ENCODE data around the gene SVEP1.
"Not testable (repeated sequence)": the region's sequence is repeated elsewhere in the genome, so short reads cannot be mapped to it uniquely, and the experiment has no call there.

The SVEP1 gene

GRCh38 chr9:110579034-110579861 lies at the start of gene SVEP1:
Gene SVEP1, minus strand, starts transcription at chr9:110579741. Its CDS starts 198 bp downstream, at chr9:110579543.
- no peak within 1 kb of the TSS for H3K4me3 Mint-ChIP-seq
- H3K4me1 Mint-ChIP-seq (ENCODE audit: low read depth): peaks cover 2% of the 10 kb centered on the region
- H3K27ac Mint-ChIP-seq: no peak within 1 kb of the TSS
- peaks cover 38% of the 10 kb centered on the region for H3K27me3 Mint-ChIP-seq (ENCODE audit: low read depth)
- no peaks in the 10 kb centered on the region for H3K36me3 Mint-ChIP-seq (ENCODE audit: low read depth)
- no peak for DNase-seq (ENCODE audit: low spot score)
- H3K9me3 Mint-ChIP-seq: no peaks in the 10 kb centered on the region

- no peaks in the 10 kb centered on the region for H3K27me3 Mint-ChIP-seq (ENCODE audit: low read depth)
- no peak overlapping the region for H3K4me3 Mint-ChIP-seq
- H3K4me1 Mint-ChIP-seq (ENCODE audit: low read depth): no peaks in the 10 kb centered on the region
- H3K27ac Mint-ChIP-seq: no peak overlapping the region
- DNase-seq (ENCODE audit: low spot score): peak; percentile 48
- no peaks in the 10 kb centered on the region for H3K36me3 Mint-ChIP-seq (ENCODE audit: low read depth)
- no peaks in the 10 kb centered on the region for H3K9me3 Mint-ChIP-seq
Observed at GRCh38 chr9:110626101-110626829, 46.7 kb upstream of the SVEP1 start.

- H3K4me1 Mint-ChIP-seq (ENCODE audit: low read depth): no peaks in the 10 kb centered on the region
- H3K27me3 Mint-ChIP-seq (ENCODE audit: low read depth): peaks cover 3% of the 10 kb centered on the region
- H3K27ac Mint-ChIP-seq: no peak overlapping the region
- H3K4me3 Mint-ChIP-seq: no peak overlapping the region
- no peak for DNase-seq (ENCODE audit: low spot score)
- no peaks in the 10 kb centered on the region for H3K9me3 Mint-ChIP-seq
- no peaks in the 10 kb centered on the region for H3K36me3 Mint-ChIP-seq (ENCODE audit: low read depth)
Observed at GRCh38 chr9:110623462-110624025, 44.0 kb upstream of the SVEP1 start.

GRCh38 chr9:110622368-110622767 lies 42.8 kb upstream of the SVEP1 start:
- H3K36me3 Mint-ChIP-seq (ENCODE audit: low read depth): no peaks in the 10 kb centered on the region
- H3K27me3 Mint-ChIP-seq (ENCODE audit: low read depth): peaks cover 4% of the 10 kb centered on the region
- no peak for DNase-seq (ENCODE audit: low spot score)
- H3K9me3 Mint-ChIP-seq: no peaks in the 10 kb centered on the region
- no peaks in the 10 kb centered on the region for H3K4me1 Mint-ChIP-seq (ENCODE audit: low read depth)
- no peak overlapping the region for H3K4me3 Mint-ChIP-seq
- H3K27ac Mint-ChIP-seq: no peak overlapping the region

- H3K4me3 Mint-ChIP-seq: no peak overlapping the region
- H3K27ac Mint-ChIP-seq: no peak overlapping the region
- H3K4me1 Mint-ChIP-seq (ENCODE audit: low read depth): no peaks in the 10 kb centered on the region
- DNase-seq (ENCODE audit: low spot score): no peak
- H3K27me3 Mint-ChIP-seq (ENCODE audit: low read depth): peaks cover 4% of the 10 kb centered on the region
- H3K9me3 Mint-ChIP-seq: no peaks in the 10 kb centered on the region
- H3K36me3 Mint-ChIP-seq (ENCODE audit: low read depth): no peaks in the 10 kb centered on the region
Observed at GRCh38 chr9:110620726-110621125, 41.2 kb upstream of the SVEP1 start.

- H3K4me1 Mint-ChIP-seq (ENCODE audit: low read depth): no peaks in the 10 kb centered on the region
- no peak for DNase-seq (ENCODE audit: low spot score)
- H3K27ac Mint-ChIP-seq: no peak overlapping the region
- no peak overlapping the region for H3K4me3 Mint-ChIP-seq
- H3K36me3 Mint-ChIP-seq (ENCODE audit: low read depth): no peaks in the 10 kb centered on the region
- H3K9me3 Mint-ChIP-seq: no peaks in the 10 kb centered on the region
- peaks cover 4% of the 10 kb centered on the region for H3K27me3 Mint-ChIP-seq (ENCODE audit: low read depth)
Observed at GRCh38 chr9:110619831-110620230, 40.3 kb upstream of the SVEP1 start.

GRCh38 chr9:110615498-110615897 lies 36.0 kb upstream of the SVEP1 start:
- no peaks in the 10 kb centered on the region for H3K36me3 Mint-ChIP-seq (ENCODE audit: low read depth)
- DNase-seq (ENCODE audit: low spot score): no peak
- no peak overlapping the region for H3K27ac Mint-ChIP-seq
- no peaks in the 10 kb centered on the region for H3K9me3 Mint-ChIP-seq
- no peaks in the 10 kb centered on the region for H3K4me1 Mint-ChIP-seq (ENCODE audit: low read depth)
- H3K27me3 Mint-ChIP-seq (ENCODE audit: low read depth): peaks cover 4% of the 10 kb centered on the region
- no peak overlapping the region for H3K4me3 Mint-ChIP-seq

- H3K4me3 Mint-ChIP-seq; DNase-seq (ENCODE audit: low spot score); H3K27ac Mint-ChIP-seq; H3K36me3 Mint-ChIP-seq (ENCODE audit: low read depth); H3K27me3 Mint-ChIP-seq (ENCODE audit: low read depth); H3K4me1 Mint-ChIP-seq (ENCODE audit: low read depth); H3K9me3 Mint-ChIP-seq: not testable (repeated sequence)
Observed at GRCh38 chr9:110614576-110614975, 35.0 kb upstream of the SVEP1 start.

GRCh38 chr9:110606179-110606790 lies 26.7 kb upstream of the SVEP1 start:
- Mint-ChIP-seq H3K4me3 (no peak overlapping the region), H3K9me3 (no peaks in the 10 kb centered on the region), H3K27ac (no peak overlapping the region), H3K4me1 (ENCODE audit: low read depth) (no peaks in the 10 kb centered on the region), H3K27me3 (ENCODE audit: low read depth) (no peaks in the 10 kb centered on the region), H3K36me3 (ENCODE audit: low read depth) (no peaks in the 10 kb centered on the region)
- no peak for DNase-seq (ENCODE audit: low spot score)

GRCh38 chr9:110605565-110605964 lies 26.0 kb upstream of the SVEP1 start:
- no peaks in the 10 kb centered on the region for H3K4me1 Mint-ChIP-seq (ENCODE audit: low read depth)
- no peaks in the 10 kb centered on the region for H3K27me3 Mint-ChIP-seq (ENCODE audit: low read depth)
- no peak overlapping the region for H3K27ac Mint-ChIP-seq
- no peaks in the 10 kb centered on the region for H3K36me3 Mint-ChIP-seq (ENCODE audit: low read depth)
- no peaks in the 10 kb centered on the region for H3K9me3 Mint-ChIP-seq
- DNase-seq (ENCODE audit: low spot score): no peak
- H3K4me3 Mint-ChIP-seq: no peak overlapping the region

GRCh38 chr9:110604171-110604601 lies 24.6 kb upstream of the SVEP1 start:
- H3K27ac Mint-ChIP-seq: no peak overlapping the region
- H3K9me3 Mint-ChIP-seq: no peaks in the 10 kb centered on the region
- H3K4me3 Mint-ChIP-seq: no peak overlapping the region
- H3K4me1 Mint-ChIP-seq (ENCODE audit: low read depth): no peaks in the 10 kb centered on the region
- no peaks in the 10 kb centered on the region for H3K36me3 Mint-ChIP-seq (ENCODE audit: low read depth)
- H3K27me3 Mint-ChIP-seq (ENCODE audit: low read depth): no peaks in the 10 kb centered on the region
- DNase-seq (ENCODE audit: low spot score): no peak

GRCh38 chr9:110602281-110602680 lies 22.7 kb upstream of the SVEP1 start:
- no peak for DNase-seq (ENCODE audit: low spot score)
- H3K9me3 Mint-ChIP-seq: no peaks in the 10 kb centered on the region
- H3K4me1 Mint-ChIP-seq (ENCODE audit: low read depth): no peaks in the 10 kb centered on the region
- H3K4me3 Mint-ChIP-seq: no peak overlapping the region
- no peaks in the 10 kb centered on the region for H3K27me3 Mint-ChIP-seq (ENCODE audit: low read depth)
- no peak overlapping the region for H3K27ac Mint-ChIP-seq
- H3K36me3 Mint-ChIP-seq (ENCODE audit: low read depth): no peaks in the 10 kb centered on the region

GRCh38 chr9:110601098-110601497 lies 21.6 kb upstream of the SVEP1 start:
- no peaks in the 10 kb centered on the region for H3K9me3 Mint-ChIP-seq
- no peaks in the 10 kb centered on the region for H3K36me3 Mint-ChIP-seq (ENCODE audit: low read depth)
- H3K27ac Mint-ChIP-seq: no peak overlapping the region
- no peaks in the 10 kb centered on the region for H3K27me3 Mint-ChIP-seq (ENCODE audit: low read depth)
- H3K4me1 Mint-ChIP-seq (ENCODE audit: low read depth): no peaks in the 10 kb centered on the region
- H3K4me3 Mint-ChIP-seq: no peak overlapping the region
- no peak for DNase-seq (ENCODE audit: low spot score)

GRCh38 chr9:110599468-110599867 lies 19.9 kb upstream of the SVEP1 start:
- no peak for DNase-seq (ENCODE audit: low spot score)
- Mint-ChIP-seq H3K4me1 (ENCODE audit: low read depth) (no peaks in the 10 kb centered on the region), H3K9me3 (no peaks in the 10 kb centered on the region), H3K27ac (no peak overlapping the region), H3K36me3 (ENCODE audit: low read depth) (no peaks in the 10 kb centered on the region), H3K4me3 (no peak overlapping the region), H3K27me3 (ENCODE audit: low read depth) (no peaks in the 10 kb centered on the region)

Measured in T-helper 2 cell treated with Interferon-gamma antibody and Interleukin-4, amounts not matched to agents 5 μg/mL and 100 μg/mL, for 36 hours (primary cell).